Ascending aorta (tissue), 2 donors: ENCODE measurements around the gene AQR. TPM values are rescaled to one million over a fixed set of nuclear protein-coding genes. Genes with fewer than 3 reads are reported as not detected.
"Not testable (repeated sequence)": the region's sequence is repeated elsewhere in the genome, so short reads cannot be mapped to it uniquely, and the experiment has no call there.

Experiments
- DNase-seq, 2 donors: peaks; one replicate each; pipeline ENCODE4 v3.0.0-alpha.2; 2019; ENCODE audit warnings: low spot score in 2 of 2
- H3K27ac ChIP-seq, 2 donors: fragments of 200-600 bp; sonication (generic); one replicate each; pipeline ENCODE4 v1.5.1; 2016 to 2017; ENCODE audit warnings: mild to moderate bottlenecking in 1 of 2
- H3K27me3 ChIP-seq: fragments of 200-600 bp; sonication (generic); one replicate; pipeline ENCODE4 v1.5.1; 2017
- H3K36me3 ChIP-seq, 2 donors: fragments of 200-600 bp; sonication (generic); one replicate each; pipeline ENCODE4 v1.5.1; 2016
- H3K4me1 ChIP-seq, 2 donors: fragments of 200-600 bp; sonication (generic); one replicate each; pipeline ENCODE4 v1.5.1; 2016 to 2017; ENCODE audit warnings: mild to moderate bottlenecking in 1 of 2
- H3K4me3 ChIP-seq, 2 donors: fragments of 200-600 bp; sonication (generic); one replicate each; pipeline ENCODE4 v1.5.1; 2016 to 2017; ENCODE audit warnings: mild to moderate bottlenecking in 1 of 2
- H3K9me3 ChIP-seq, 2 donors: fragments of 200-600 bp; sonication (generic); one replicate each; pipeline ENCODE4 v1.5.1; 2016
- intact Hi-C: fragments of 100-400 bp; cut with DNase I; formaldehyde crosslinking; loops from one replicate; pipeline ENCODE4 v1.15.1; 2023
- total RNA-seq: library from RNA; depleted of rRNA; stranded (reverse); fragments of >200 nt; gene quantifications from one replicate; pipeline ENCODE4 v1.1.0, GENCODE V29; 2016
- TF ChIP-seq, protein P1 (sequence below), 3 experiments: fragments of 200-600 bp in 2 of 3; fragments of 450-650 bp in 1 of 3; sonication (generic) in 2 of 3; IDR thresholded peaks; one replicate each; pipeline ENCODE4 v1.5.1; 2016 to 2019; ENCODE audit warnings: antibody characterized with exemption in 3 of 3, mild to moderate bottlenecking in 1 of 3, moderate library complexity in 1 of 3

The AQR gene
- total RNA-seq, 1 donor from 2014 or later, result 17.5 TPM

DNA sequence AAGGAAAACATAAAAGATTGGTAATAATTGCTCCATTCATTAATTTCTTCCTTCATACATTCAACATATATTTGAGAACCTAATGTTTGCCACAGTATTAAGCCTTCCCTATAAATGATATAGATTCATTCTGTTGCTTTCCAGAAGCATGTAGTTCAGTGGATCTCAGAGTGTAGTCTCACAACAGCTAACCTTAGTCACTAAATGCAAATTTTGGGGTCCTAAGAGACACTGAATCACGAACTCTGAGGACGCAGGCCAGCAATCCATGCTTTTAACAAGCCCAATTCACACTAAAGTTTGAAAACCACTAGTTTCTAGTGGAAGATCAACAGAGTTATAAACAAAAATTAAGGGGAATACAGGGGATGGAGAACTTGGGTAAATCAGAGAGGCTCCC is 7.2 kb upstream of the AQR start:
- Histone ChIP-seq H3K4me1 (no peaks in the 10 kb centered on the region), H3K27ac (no peak overlapping the region), H3K4me3 (no peak overlapping the region), H3K9me3 (no peaks in the 10 kb centered on the region), H3K36me3 (peaks cover under 1 to 9% of the 10 kb centered on the region in 2 donors), H3K27me3 (no peaks in the 10 kb centered on the region)
- DNase-seq, result no peak
- intact Hi-C loops, result no loop called here
- TF ChIP-seq, protein P1, sequence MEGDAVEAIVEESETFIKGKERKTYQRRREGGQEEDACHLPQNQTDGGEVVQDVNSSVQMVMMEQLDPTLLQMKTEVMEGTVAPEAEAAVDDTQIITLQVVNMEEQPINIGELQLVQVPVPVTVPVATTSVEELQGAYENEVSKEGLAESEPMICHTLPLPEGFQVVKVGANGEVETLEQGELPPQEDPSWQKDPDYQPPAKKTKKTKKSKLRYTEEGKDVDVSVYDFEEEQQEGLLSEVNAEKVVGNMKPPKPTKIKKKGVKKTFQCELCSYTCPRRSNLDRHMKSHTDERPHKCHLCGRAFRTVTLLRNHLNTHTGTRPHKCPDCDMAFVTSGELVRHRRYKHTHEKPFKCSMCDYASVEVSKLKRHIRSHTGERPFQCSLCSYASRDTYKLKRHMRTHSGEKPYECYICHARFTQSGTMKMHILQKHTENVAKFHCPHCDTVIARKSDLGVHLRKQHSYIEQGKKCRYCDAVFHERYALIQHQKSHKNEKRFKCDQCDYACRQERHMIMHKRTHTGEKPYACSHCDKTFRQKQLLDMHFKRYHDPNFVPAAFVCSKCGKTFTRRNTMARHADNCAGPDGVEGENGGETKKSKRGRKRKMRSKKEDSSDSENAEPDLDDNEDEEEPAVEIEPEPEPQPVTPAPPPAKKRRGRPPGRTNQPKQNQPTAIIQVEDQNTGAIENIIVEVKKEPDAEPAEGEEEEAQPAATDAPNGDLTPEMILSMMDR (IDR thresholded peaks at IDR 0.05), result no peak

DNA sequence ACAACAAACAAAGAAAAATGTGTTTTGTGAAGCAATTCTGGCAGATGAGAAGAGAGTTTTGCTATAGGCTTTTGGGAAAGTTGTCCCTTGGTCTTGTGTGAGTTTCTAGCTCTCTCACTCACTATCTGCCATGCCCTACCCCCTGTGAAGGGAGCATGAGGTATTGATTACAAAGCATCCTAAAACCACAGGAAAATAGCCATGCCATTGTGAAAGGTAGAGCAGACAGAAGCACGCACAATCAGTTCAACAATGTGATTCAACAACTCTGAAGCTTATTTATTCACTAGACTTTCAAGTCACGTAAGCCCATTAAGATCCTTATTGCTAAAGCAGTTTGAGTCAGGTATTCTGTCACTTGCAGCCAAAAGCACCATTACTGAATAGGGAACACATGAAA is 6.5 kb upstream of the AQR start:
- Histone ChIP-seq H3K36me3 (peaks cover 0 to 2% of the 10 kb centered on the region in 2 donors), H3K4me1 (no peaks in the 10 kb centered on the region), H3K4me3 (no peak overlapping the region), H3K27ac (no peak overlapping the region), H3K27me3 (no peaks in the 10 kb centered on the region), H3K9me3 (no peaks in the 10 kb centered on the region)
- intact Hi-C loops, result no loop called here
- TF ChIP-seq, protein P1 (IDR thresholded peaks at IDR 0.05), result no peak
- DNase-seq, result no peak

DNA sequence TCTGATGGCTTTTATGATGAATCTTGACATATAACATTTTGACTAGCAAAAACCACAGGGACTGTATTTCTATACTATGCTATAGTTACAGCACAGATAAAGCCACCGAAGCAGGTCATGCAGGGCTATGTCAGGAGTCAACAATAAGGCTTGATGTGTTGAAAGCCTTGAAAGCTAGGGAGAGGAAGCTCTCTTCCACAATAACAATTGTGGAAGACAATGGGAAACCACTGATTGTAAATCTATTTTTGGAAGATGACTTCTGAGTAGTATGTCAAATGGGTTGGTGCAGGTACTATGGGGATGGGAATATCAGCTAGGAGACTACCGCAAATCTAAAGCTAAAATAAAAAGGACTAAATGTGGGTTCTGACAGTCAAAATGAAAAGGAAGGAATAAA is 4.0 kb upstream of the AQR start:
- Histone ChIP-seq H3K36me3 (no peaks in the 10 kb centered on the region), H3K4me1 (peaks cover 0 to 9% of the 10 kb centered on the region in 2 donors), H3K4me3 (no peak overlapping the region), H3K27ac (no peak overlapping the region), H3K27me3 (no peaks in the 10 kb centered on the region), H3K9me3 (no peaks in the 10 kb centered on the region)
- intact Hi-C loops, result no loop called here
- TF ChIP-seq, protein P1 (IDR thresholded peaks at IDR 0.05), result no peak
- no peak for DNase-seq

DNA sequence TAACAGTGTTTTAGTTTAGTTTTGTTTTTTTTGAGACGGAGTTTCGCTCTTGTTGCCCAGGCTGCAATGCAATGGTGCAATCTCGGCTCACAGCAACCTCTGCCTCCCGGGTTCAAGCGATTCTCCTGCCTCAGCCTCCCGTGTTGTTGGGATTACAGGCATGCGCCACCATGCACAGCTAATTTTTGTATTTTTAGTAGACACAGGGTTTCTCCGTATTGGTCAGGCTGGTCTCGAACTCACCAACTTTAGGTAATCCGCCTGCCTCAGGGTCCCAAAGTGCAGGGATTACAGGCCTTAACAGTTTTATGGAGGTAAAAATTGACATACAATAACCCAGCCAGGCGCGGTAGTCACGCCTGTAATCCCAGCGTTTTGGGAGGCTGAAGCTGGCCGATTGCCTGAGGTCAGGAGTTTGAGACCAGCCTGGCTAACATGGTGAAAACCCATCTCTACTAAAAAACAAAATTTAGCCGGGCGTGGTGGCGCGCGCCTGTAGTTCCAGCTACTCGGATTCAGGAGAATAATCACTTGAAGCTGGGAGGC is 629 bp upstream of the AQR start:
- DNase-seq, result not testable (repeated sequence)

DNA sequence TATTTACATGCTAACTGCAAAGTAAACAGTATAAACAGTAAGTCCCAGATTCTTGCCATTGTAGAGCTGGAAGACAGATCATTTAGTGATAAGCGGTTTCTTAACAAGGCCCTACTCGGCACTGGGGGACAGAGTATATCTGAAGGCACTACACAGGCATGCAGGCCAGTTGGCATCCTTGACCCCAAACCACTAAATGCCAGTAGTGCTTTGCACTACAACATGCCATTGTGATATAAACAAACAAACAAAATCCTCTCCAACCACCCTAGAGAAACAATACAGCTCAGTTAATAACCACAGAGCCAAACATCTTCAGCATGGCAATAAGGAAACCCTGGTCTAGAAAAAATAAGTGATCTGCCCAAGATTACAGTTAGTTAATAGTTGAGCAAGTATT is 5.3 kb downstream of the AQR start:
- intact Hi-C loops, result no loop called here
- H3K27me3 ChIP-seq, result no peaks in the 10 kb centered on the region

More for the DNA sequence above, 629 bp upstream of the AQR start:
- H3K9me3 ChIP-seq, H3K27me3 ChIP-seq, H3K36me3 ChIP-seq, intact Hi-C loops: not testable (repeated sequence)
- peaks cover 0 to 27% of the 10 kb centered on the region in 2 donors for H3K4me1 ChIP-seq
- H3K4me3 ChIP-seq, result peak overlapping the region; percentile 79 to 86
- peak overlapping the region; percentile 79 to 81 for H3K27ac ChIP-seq

DNA sequence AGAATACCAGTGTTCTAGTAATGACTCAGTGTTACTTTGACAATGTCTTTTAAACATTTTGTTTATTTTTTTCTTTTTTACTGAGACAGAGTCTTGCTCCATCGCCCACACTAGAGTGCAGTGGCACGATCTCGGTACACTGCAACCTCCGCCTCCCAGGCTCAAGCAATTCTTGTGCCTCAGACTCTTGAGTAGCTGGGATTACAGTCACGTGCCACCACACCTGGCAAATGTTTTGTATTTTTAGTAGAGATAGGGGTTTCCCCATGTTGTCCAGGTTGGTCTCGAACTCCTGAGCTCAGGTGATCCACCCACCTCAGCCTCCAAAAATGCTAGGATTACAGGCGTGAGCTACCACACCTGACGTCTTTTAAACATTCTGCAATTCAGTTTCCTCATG is 15.7 kb downstream of the AQR start:
- H3K4me3 ChIP-seq, result no peak overlapping the region

More for the DNA sequence above, 5.3 kb downstream of the AQR start:
- no peak for DNase-seq
- Histone ChIP-seq H3K9me3 (no peaks in the 10 kb centered on the region), H3K4me1 (peaks cover 0 to 22% of the 10 kb centered on the region in 2 donors), H3K4me3 (no peak overlapping the region), H3K27ac (no peak overlapping the region), H3K36me3 (peaks cover 12 to 17% of the 10 kb centered on the region in 2 donors)
- TF ChIP-seq, protein P1 (IDR thresholded peaks at IDR 0.05), result no peak

More for the DNA sequence above, 15.7 kb downstream of the AQR start:
- no peak for DNase-seq
- no peaks in the 10 kb centered on the region for H3K9me3 ChIP-seq
- H3K27me3 ChIP-seq, result no peaks in the 10 kb centered on the region
- no peaks in the 10 kb centered on the region for H3K36me3 ChIP-seq
- TF ChIP-seq, protein P1 (IDR thresholded peaks at IDR 0.05), result no peak
- no peaks in the 10 kb centered on the region for H3K4me1 ChIP-seq
- intact Hi-C loops, result no loop called here
- no peak overlapping the region for H3K27ac ChIP-seq
